Mammary epithelial cell (primary cell): ENCODE data around the gene SPATA31D3.

ENCODE experiments used
- EZH2 ChIP-seq: IDR thresholded peaks from 2 replicates; pipeline ENCODE4 v1.6.1; 2012; ENCODE audit warnings: low read length, inconsistent platforms, borderline replicate concordance
- TF ChIP-seq, protein P1 (sequence below), 2 donors: IDR thresholded peaks in 1 of 2; conservative IDR thresholded peaks in 1 of 2; 2 replicates each; pipeline ENCODE4 v1.5.1; 2011 to 2012; ENCODE audit warnings: inconsistent platforms in 2 of 2, low read length in 2 of 2, mild to moderate bottlenecking in 2 of 2, control low read depth in 1 of 2, low read depth in 1 of 2; ENCODE audit not compliant: insufficient read depth in 1 of 2; ENCODE audit errors: extremely low read depth in 1 of 2

- TF ChIP-seq, protein P1, sequence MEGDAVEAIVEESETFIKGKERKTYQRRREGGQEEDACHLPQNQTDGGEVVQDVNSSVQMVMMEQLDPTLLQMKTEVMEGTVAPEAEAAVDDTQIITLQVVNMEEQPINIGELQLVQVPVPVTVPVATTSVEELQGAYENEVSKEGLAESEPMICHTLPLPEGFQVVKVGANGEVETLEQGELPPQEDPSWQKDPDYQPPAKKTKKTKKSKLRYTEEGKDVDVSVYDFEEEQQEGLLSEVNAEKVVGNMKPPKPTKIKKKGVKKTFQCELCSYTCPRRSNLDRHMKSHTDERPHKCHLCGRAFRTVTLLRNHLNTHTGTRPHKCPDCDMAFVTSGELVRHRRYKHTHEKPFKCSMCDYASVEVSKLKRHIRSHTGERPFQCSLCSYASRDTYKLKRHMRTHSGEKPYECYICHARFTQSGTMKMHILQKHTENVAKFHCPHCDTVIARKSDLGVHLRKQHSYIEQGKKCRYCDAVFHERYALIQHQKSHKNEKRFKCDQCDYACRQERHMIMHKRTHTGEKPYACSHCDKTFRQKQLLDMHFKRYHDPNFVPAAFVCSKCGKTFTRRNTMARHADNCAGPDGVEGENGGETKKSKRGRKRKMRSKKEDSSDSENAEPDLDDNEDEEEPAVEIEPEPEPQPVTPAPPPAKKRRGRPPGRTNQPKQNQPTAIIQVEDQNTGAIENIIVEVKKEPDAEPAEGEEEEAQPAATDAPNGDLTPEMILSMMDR (conservative IDR thresholded peaks at IDR 0.05 in 1 of 2, IDR thresholded peaks at IDR 0.05 in 1 of 2; ENCODE audit: extremely low read depth in 1 of 2, insufficient read depth in 1 of 2, low read depth in 1 of 2, low read length in 2 of 2) = no peak
- no peak for TF ChIP-seq EZH2
Observed at GRCh38 chr9:81989700-81990099, 46.4 kb downstream of the SPATA31D3 start.
